Endothelial cell of hepatic sinusoid (primary cell): ENCODE data around the gene UBE4B.
"Not testable (repeated sequence)": the region's sequence is repeated elsewhere in the genome, so short reads cannot be mapped to it uniquely, and the experiment has no call there.

Source experiments
- in situ Hi-C: cut with HindIII; loops from 2 replicates; pipeline ENCODE4 v1.10.0; 2017; ENCODE audit warnings: low sequenced_read_pairs

The UBE4B gene

GRCh38 chr1:10068605-10069294 lies 36.0 kb downstream of the UBE4B start:
- in situ Hi-C loops = no loop called here

- in situ Hi-C loops = loop anchor here (5.0 kb wide), 1 partner anchor 38 kb away; the partner anchor contains the start of gene UBE4B
These were observed 37.4 kb downstream of the UBE4B start for GRCh38 chr1:10070206-10070605.

GRCh38 chr1:10071640-10072039 lies 38.9 kb downstream of the UBE4B start:
- in situ Hi-C loops = loop anchor here (5.0 kb wide), 1 partner anchor 39 kb away; the partner anchor contains the start of gene UBE4B

GRCh38 chr1:10073371-10073770 lies 40.6 kb downstream of the UBE4B start:
- in situ Hi-C loops = loop anchor here (5.0 kb wide), 1 partner anchor 41 kb away; the partner anchor contains the start of gene UBE4B

GRCh38 chr1:10074059-10074851 lies 41.5 kb downstream of the UBE4B start:
- in situ Hi-C loops = loop anchor here (5.0 kb wide), 1 partner anchor 42 kb away; the partner anchor contains the start of gene UBE4B

- in situ Hi-C loops = loop anchor here (5.0 kb wide), 1 partner anchor 43 kb away; the partner anchor contains the start of gene UBE4B
These were observed 42.3 kb downstream of the UBE4B start for GRCh38 chr1:10074852-10075730.

- in situ Hi-C loops = no loop called here
These were observed 43.0 kb downstream of the UBE4B start for GRCh38 chr1:10075732-10076131.

GRCh38 chr1:10078494-10078893 lies 45.7 kb downstream of the UBE4B start:
- in situ Hi-C loops = no loop called here

GRCh38 chr1:10080523-10080922 lies 47.8 kb downstream of the UBE4B start:
- in situ Hi-C loops = no loop called here

GRCh38 chr1:10082785-10083479 lies 50.2 kb downstream of the UBE4B start:
- in situ Hi-C loops = no loop called here

- in situ Hi-C loops = no loop called here
These were observed 51.3 kb downstream of the UBE4B start for GRCh38 chr1:10084045-10084444.

- in situ Hi-C loops = no loop called here
These were observed 52.3 kb downstream of the UBE4B start for GRCh38 chr1:10085076-10085475.

- in situ Hi-C loops = no loop called here
These were observed 54.5 kb downstream of the UBE4B start for GRCh38 chr1:10087210-10087609.

GRCh38 chr1:10101929-10102328 lies 69.2 kb downstream of the UBE4B start:
- in situ Hi-C loops = no loop called here

GRCh38 chr1:10103193-10103592 lies 70.4 kb downstream of the UBE4B start:
- in situ Hi-C loops = no loop called here

GRCh38 chr1:10104834-10105233 lies 72.1 kb downstream of the UBE4B start:
- in situ Hi-C loops = no loop called here

- in situ Hi-C loops = no loop called here
These were observed 72.7 kb downstream of the UBE4B start for GRCh38 chr1:10105484-10105883.

GRCh38 chr1:10106241-10106640 lies 73.5 kb downstream of the UBE4B start:
- in situ Hi-C loops = no loop called here

GRCh38 chr1:10106756-10107475 lies 74.2 kb downstream of the UBE4B start:
- in situ Hi-C loops = no loop called here

- in situ Hi-C loops = not testable (repeated sequence)
These were observed 74.7 kb downstream of the UBE4B start for GRCh38 chr1:10107476-10107847.
